Measurements from ENCODE around the gene VGLL4. TPM values are rescaled to one million over a fixed set of nuclear protein-coding genes. Genes with fewer than 3 reads are reported as not detected.

Gene VGLL4
- polyA plus RNA-seq, 1 donor from 2014 or later = 113 TPM

DNA sequence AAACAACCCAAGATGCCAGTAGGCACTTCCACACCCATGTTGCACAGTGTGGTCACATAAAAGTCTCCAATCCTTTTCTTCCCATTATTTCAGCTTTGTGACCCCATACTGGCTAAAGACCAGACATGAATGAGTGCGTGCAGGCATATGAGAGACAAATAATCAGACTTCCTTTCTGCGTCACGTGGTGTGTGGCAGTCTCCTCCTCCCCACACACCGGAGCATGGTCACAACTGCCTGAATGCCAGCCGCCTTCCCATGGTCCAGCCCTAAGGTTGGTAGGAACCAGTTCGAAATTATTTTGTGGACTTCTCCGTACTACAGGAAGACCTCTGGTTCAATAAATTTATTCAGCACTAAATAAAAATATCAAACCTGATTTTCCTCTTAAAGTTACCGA, 65.5 kb downstream of the VGLL4 start:
- Histone ChIP-seq H3F3A (ENCODE audit: insufficient read depth, low read length, poor library complexity, severe bottlenecking) (peaks cover 4% of the 10 kb centered on the region), H3K4me2 (ENCODE audit: low read length) (no peak overlapping the region), H2AFZ (ENCODE audit: low read depth, low read length) (no peak overlapping the region), H3K9me3 (ENCODE audit: low read length) (no peaks in the 10 kb centered on the region), H3K9me2 (ENCODE audit: insufficient read depth, low read length) (no peaks in the 10 kb centered on the region), H3K27me3 (ENCODE audit: insufficient read depth, low read depth, low read length) (no peaks in the 10 kb centered on the region), H4K20me1 (ENCODE audit: insufficient read depth) (no peaks in the 10 kb centered on the region), H3K36me3 (ENCODE audit: insufficient read depth, low read length) (no peaks in the 10 kb centered on the region), H3K27ac (ENCODE audit: low read length) (no peak overlapping the region), H3K4me3 (ENCODE audit: low read length) (no peak overlapping the region), H3K79me2 (replicated peaks; ENCODE audit: insufficient read depth, low read length) (peaks cover 46% of the 10 kb centered on the region), H3K9ac (ENCODE audit: low read length) (no peak overlapping the region)
- TF ChIP-seq POLR2AphosphoS5 (IDR thresholded peaks at IDR 0.05) (no peak), MXI1 (conservative IDR thresholded peaks at IDR 0.05; ENCODE audit: poor library complexity, severe bottlenecking) (no peak), SMC3 (conservative IDR thresholded peaks at IDR 0.05; ENCODE audit: poor library complexity) (no peak), EZH2 (IDR thresholded peaks at IDR 0.05; ENCODE audit: borderline replicate concordance, insufficient read depth, low read length, poor library complexity, severe bottlenecking) (no peak), CTCF (IDR thresholded peaks at IDR 0.05; ENCODE audit: poor library complexity, severe bottlenecking) (no peak), REST (IDR thresholded peaks at IDR 0.05; ENCODE audit: borderline replicate concordance) (no peak), TAF1 (IDR thresholded peaks at IDR 0.05; ENCODE audit: low read depth) (no peak), RAD21 (conservative IDR thresholded peaks at IDR 0.05) (no peak), EP300 (conservative IDR thresholded peaks at IDR 0.05; ENCODE audit: poor library complexity, severe bottlenecking) (no peak)

DNA sequence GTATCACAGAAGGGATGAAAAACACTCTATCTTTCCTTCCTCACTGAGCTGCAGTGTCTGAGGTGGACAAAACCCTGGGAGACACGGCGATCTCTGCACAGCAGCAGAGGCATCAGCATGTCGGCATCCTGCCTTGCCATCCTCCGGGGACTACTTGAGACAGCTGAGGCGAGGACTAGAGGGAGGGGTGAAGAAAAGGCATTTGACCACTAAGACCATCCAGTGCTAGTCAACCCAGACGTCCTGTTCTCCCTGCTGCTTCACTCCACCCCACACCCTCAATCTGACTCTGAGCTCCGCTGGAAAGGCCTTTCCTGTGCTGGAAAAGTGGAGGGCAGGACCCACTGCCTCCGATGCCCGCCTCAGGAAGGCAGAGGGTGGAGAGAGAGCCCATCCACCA, 67.3 kb downstream of the VGLL4 start:
- TF ChIP-seq EP300 (conservative IDR thresholded peaks at IDR 0.05; ENCODE audit: poor library complexity, severe bottlenecking) (no peak), EZH2 (IDR thresholded peaks at IDR 0.05; ENCODE audit: borderline replicate concordance, insufficient read depth, low read length, poor library complexity, severe bottlenecking) (no peak), TAF1 (IDR thresholded peaks at IDR 0.05; ENCODE audit: low read depth) (no peak), REST (IDR thresholded peaks at IDR 0.05; ENCODE audit: borderline replicate concordance) (no peak)
- Histone ChIP-seq H3F3A (ENCODE audit: insufficient read depth, low read length, poor library complexity, severe bottlenecking) (no peaks in the 10 kb centered on the region), H3K27ac (ENCODE audit: low read length) (no peak overlapping the region), H3K9ac (ENCODE audit: low read length) (no peak overlapping the region), H3K27me3 (ENCODE audit: insufficient read depth, low read depth, low read length) (no peaks in the 10 kb centered on the region), H2AFZ (ENCODE audit: low read depth, low read length) (no peak overlapping the region), H3K9me3 (ENCODE audit: low read length) (no peaks in the 10 kb centered on the region), H3K9me2 (ENCODE audit: insufficient read depth, low read length) (no peaks in the 10 kb centered on the region), H4K20me1 (ENCODE audit: insufficient read depth) (no peaks in the 10 kb centered on the region), H3K4me2 (ENCODE audit: low read length) (no peak overlapping the region), H3K4me3 (ENCODE audit: low read length) (no peak overlapping the region), H3K36me3 (ENCODE audit: insufficient read depth, low read length) (no peaks in the 10 kb centered on the region), H3K79me2 (replicated peaks; ENCODE audit: insufficient read depth, low read length) (peaks cover 39% of the 10 kb centered on the region)
